GM18499 (cell line): ENCODE data around the gene GJD2.

Experiments used
- ATAC-seq: cut with Tn5 transposase; IDR thresholded peaks from one replicate; pipeline ENCODE4 v1.9.1; 2021; ENCODE audit warnings: moderate number of reproducible peaks; ENCODE audit not compliant: insufficient read depth, unreplicated experiment

GJD2 gene

DNA sequence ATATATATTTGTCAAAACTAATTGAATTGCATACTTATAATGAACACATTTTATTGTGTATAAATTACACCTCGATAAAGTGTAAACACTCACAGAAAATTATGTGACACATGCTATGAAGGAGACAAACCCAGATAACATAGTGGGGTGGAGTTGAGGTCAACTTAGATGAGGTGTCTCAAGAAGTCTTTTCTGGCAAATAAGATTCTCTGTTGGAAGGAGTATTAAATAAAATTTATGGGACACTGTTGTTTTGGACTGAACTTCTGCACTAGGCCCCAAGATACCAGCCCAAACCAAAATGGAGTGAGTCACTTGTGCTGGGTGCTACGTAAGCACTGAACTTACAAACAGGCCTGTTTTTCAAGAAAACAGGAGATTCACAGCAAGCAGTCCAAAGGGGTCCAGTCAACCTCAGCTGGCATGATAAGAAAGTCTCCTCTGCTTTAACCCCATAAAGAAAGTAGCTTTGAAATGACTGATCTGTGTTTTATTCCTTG lies 21.9 kb upstream of the GJD2 start:
- ATAC-seq, result no peak

DNA sequence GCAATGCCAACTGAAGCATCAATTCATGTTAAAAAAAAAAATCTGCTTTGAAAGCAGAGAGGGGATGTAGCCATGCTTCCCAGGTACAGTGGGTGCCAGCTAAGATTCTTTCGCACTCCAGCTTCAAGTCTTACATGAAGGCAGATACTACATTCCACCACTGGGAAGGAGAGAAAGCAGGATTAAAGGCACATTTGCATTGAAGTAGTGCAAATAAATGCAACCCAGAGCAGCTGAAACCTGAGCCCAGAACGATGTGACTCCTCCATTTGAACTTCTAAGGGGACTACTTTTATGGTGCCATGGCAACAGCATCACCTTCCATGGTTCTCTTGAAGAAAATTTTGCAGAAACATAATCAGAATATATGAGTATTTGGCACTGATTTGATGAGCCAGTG lies 19.1 kb upstream of the GJD2 start:
- ATAC-seq, result no peak

DNA sequence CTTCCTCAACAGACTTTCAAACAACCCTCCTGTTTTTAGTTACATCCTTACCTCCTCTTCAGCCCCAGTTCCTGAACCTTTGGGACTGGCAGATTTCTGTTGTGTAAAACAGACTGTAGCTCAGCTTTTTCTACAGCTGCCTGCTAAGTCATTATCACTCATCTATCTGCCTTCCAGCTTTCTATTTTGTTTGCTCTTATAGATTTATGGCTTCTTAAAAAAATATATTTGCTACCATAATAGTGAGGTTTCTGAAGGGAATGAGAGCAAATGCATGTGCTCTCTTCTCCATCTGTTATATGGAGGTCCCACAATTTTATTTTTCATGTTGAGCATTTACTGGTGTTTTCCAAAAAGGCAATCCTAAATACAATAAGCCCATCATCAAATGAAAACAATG lies 18.2 kb upstream of the GJD2 start:
- no peak for ATAC-seq

DNA sequence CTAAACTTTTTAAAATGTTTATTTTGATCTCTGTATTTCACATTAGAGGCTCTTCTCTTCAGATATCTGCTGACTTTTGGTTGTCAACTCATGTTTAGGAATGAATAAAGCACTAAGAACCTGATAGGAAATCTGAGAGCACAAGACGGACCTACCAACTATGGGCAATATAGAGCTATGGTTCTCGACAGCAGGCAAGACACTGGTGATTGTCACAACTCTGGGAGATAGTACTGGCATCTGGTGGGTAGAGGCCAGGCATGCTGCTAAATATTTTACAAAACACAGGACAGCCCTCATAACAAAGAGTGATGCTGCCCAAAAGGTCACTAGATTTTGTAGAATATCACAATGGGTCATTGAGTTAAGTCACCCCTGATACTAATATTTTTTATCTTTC lies 17.5 kb upstream of the GJD2 start:
- ATAC-seq, result no peak

DNA sequence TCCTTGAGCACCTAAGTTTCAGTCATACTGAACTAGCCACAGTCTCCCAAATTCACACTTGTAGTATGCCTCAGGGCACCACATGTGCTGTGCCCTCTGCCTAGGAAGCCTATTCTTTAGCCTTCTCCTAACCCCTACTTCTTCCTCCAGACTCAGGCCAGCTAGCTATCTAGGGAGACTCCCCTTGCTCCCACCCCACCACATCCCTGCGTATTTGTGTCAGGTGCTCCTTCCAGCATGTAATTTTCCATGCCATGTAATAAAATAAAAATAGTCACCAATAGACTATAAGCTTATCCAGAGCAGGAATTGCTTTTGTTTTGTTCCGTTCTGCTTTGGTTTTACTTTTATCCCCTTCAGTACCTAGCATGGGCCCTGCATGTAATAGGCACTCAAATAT lies 14.9 kb upstream of the GJD2 start:
- ATAC-seq, result no peak

DNA sequence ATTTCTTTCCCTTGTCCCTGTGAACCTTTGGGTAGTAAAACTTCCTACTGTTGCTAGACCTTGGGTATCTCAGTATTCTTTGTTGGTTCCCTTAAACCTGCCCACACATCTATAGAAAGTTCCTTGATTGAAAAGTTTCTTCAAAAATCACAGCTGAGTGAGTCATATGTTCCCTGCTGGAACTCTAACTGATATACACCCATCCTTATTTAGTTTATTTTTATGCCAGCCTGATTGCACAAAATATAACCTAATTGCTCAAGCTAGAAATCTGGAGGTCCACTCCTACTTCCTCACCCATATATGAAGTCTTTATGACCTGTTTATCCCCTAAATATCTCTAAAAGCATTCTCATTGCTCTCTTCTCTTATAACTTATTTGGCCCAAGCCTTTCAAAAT lies 13.7 kb upstream of the GJD2 start:
- ATAC-seq, result no peak

DNA sequence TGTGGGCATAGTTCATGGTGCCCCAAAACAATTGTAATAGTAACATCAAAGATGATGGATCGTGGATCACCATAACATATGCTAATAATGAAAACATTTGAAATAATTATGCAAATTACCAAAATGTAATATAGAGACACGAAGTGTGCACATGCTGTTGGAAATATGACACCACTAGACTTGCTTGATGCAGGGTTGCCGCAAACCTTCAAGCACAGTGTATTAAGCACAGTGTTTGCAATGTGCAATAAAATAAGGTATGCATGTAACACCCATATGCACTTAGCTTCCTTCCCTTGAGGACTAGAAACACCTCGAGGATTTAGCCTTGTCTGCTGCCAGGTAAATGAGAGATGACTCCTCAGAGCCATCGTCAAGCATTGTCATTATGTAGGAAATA lies 10.9 kb upstream of the GJD2 start:
- ATAC-seq, result no peak

DNA sequence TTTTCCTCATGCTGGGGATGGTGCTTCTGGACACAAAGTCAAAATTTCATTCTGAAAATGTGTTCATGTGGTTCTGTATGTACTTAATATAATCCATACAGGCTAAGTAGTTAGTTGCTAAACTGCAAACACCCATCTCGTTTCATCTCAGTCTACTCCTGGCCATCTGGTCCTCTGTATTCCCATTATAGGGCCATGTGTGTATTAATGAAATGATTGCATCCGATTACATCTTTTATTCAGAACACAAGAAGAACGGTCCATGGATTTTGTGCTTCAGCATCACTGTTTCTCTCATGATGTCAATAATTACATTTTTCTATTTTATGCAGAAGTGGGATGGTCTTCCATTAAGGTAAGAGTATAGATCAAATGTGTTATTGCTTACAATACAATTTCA lies 6.1 kb upstream of the GJD2 start:
- ATAC-seq, result no peak

DNA sequence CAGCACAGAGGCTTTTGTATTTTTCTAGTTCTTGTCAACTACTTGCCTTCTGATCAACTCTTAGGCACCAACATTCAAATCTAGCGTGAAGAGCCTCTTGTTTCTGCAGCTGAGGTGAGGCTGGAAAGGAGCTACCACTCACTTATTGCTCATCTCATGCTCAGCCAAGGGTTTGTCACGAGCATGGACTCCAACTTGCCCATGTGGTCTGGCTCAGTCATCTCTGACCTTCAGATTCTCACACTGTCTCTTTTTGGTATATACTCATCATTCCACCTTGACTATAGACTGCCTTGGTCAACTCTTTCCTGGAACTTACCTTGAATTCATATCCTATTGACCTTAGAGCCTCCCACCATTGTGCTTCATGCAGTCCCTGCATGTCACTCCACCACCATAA lies 5.2 kb upstream of the GJD2 start:
- no peak for ATAC-seq

DNA sequence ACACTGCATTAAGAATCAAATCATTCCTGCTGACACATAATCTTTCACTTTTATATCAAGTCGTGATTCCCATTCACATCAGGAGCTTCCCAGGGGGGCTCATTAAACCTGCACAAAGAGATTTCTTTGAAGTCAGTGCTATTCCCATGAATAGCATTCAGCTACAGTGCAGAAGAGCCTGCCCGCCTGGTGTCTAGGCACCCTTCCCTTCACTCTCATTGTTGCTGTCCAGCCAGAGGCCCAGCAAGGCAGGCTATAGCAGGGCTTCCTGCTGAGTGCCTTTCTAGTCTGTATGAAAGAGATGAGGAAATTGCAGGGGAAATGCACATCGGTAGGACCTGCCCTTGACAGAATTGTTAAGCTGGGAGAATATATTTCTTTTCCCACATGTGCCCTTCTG lies 4.5 kb upstream of the GJD2 start:
- ATAC-seq, result no peak

DNA sequence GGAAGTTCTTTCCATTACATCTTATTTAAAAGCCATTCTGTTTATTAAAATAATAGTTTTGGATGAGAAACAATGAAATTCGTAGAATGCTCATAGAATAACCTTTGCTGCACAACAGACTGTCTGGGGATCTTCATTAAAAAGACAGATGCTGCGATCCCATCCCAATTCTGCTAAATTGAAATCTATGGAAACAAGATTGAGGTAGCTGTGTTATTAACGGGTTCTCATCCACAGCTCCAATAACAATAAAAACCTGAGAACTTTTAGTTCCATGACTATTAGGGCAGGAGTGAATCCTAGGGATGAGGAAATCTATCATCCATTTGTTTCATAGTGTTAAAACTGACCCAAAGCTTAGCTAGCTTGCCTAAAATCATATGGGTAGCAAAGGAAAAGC lies 2.5 kb upstream of the GJD2 start:
- no peak for ATAC-seq

DNA sequence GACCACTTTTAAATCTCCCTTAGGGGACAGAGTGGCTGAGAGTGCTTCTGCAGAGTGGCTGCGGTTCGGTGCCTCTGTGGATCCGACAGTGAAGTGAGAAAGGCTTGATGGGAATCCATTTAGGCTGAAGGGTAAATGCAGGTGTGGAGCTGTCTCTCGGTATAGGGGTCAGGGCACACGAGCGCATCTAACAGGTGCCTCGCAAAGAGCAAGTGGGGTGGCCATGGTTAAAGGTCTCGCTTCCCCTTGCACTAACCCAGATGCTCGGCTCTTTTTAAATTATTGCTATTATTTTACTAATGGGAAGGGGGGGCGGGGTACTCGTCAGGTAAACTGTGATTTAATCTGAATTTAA lies 598 bp upstream of the GJD2 start:
- ATAC-seq, result no peak

DNA sequence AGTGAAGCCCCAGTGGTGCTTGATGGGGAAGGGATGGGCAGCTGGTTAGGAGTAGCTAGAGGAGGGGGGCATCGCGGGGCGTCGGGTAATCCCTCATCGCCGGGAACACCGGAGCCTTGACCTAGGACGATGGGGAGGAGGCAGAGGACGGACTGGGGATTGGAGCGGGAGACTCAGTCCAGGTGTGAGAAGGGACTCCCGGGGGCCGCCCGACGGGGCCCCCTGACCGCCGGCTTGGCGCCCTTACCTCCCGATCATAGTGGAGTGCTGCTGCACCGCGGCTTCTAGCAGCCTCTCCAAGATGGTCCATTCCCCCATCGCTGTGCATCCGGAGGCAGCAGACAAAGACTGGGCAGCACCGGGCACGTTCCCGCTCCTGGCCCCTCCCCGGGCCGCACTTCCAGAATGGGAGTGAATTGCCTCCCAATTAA lies 612 bp downstream of the GJD2 start:
- no peak for ATAC-seq

DNA sequence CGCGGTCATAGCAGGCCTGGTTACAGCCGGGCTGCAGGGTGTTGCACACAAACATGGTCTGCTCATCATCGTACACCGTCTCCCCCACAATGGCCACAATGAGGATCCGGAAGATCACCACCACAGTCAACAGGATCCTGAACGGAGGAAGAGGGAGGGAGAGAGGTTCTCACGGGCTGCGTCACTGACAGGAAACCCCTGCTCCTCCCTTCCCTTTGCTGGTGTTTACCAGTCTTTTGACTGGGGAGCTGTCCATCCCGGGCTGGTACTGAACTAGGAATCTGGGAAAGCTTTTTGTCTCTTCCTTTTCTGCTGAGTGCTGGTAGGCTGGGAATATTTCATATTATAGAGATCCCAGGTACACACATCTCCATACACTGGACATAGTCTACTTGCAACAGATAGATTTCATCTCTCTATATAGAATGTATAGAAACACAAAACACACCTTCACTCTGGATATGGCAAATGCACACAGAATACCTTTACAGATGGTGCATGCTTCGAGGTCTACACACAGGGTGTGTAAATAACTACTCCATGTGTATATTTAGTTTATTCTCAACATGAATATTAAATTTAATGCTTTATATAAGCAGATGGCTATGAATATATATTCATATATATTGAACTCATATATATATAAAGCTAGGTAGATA lies 1.4 kb downstream of the GJD2 start:
- ATAC-seq, result no peak

DNA sequence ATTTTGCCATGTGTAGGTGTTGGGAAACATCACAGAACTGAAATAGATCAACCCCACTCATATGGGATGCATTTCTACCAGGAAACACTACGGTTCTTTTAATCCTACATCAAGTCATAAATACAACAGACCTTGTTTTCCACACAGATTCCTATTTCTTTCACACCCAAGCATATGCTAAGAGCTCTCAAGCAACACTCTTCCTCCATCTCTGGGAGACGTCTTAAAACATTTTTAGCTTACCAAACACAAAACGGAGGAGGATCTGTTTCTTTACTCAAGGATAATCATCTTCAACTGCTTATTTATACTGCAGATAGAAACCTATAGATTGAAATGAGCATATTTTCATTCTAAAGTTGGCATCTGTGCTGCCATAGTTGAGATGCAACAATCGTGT lies 5.1 kb downstream of the GJD2 start:
- ATAC-seq, result no peak

DNA sequence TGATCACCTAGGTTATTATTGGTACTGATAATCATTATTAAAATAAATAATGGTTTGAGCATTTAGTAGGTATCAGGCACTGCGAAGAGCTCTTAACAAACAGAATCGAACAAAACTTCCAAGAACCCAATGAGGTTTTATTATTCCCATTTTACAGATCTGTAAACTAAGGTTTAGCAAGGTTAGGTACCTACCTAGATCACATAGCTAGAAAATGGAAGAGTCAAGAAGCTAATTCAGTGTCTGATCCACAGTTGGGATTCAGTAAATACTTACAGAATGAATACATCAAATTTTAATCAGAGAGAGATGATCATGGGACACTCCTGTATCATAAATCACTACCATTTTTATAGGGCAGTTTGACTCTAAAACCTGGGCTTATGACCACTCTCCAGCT lies 15.5 kb downstream of the GJD2 start:
- no peak for ATAC-seq

DNA sequence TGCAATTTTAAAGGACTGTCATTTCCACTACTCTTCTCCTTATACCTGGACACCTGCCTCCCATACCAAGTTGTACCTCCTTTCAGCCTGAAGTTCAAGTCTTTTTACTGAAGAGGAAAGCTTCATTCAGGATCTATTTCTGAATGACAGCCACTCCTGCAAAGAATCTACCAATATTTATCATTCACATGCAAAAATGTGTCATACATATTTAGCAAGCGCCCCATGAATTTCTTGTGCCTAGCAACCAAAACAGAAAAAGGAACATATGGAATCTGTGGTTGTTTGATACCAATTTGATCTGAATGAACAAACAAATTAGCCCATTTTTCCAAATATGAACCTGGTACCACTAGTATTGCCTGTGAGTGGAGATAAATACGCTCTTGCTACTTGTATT lies 16.8 kb downstream of the GJD2 start:
- no peak for ATAC-seq

DNA sequence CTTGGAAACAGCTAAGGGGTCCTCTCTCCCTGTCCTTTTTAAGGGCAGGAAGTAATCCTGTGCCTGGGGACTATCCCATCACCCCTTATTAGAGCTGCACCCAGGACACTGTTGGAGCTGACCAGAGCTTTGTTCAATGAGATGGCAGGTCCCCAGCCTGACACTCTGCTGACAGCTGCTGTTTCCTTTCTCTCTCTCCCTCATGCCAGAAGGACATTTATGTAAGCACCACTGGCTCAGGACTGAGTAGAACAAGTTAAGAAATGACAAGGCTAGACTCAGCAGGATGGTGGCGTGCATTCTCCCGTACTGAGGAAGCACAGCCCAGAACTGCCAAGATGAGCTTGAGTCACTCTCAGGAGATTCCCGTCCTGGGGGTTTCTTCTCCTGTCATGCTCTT lies 17.3 kb downstream of the GJD2 start:
- ATAC-seq, result no peak

DNA sequence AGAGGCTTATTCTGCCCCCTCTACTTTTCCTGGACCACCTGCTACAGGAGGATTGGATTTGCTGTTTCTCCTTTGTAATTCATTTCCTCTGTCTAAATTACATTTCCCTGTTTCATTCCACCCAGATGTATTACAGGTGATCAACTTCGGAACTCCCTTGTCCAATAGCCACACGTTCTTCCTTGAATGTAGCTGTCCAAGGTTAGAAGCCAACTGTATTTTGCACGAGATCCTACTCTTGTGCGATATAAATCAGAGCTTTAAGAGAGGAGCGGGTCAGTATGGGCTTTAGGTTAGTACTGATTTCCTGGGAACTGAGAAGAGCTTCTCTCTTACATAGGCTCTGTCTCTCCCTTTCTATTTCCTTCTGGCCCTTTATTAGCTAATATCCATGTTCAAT lies 20.5 kb downstream of the GJD2 start:
- ATAC-seq, result no peak

DNA sequence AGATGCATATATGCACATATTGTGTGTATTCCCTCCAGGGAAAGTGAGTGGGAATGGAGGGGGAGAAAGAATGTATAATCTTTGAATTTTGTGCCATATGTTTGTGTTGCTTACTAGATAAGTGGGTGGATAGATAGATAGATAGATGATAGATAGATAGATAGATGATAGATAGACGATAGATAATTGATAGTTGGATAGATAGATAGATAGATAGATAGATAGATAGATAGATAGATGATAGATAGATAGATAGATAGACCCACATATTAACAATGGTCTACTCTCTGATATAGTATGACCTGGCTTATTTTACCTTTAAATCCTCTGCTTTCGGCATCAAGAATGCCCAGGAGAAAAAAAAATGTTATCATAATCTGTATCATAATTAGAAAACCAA lies 21.2 kb downstream of the GJD2 start:
- ATAC-seq, result no peak

DNA sequence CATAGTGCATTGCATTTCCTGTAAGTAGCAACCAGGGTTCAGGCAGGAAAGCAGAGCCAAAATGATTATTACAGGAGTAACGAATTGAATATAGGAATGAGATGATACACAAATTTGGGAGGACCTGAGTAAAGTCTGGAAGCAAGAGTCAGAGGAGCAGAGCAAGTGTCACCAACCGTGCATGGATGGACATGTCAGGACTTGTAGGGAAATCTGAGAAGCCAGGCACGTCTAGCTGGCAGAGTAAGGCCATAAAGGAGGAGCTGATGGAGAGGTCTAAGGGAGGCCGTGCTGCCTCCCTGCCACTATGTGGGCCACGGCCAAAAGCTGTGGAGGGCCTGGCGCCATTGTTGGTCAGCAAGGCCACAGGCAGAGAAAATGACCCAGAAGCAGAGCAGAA lies 22.4 kb downstream of the GJD2 start:
- ATAC-seq, result no peak

DNA sequence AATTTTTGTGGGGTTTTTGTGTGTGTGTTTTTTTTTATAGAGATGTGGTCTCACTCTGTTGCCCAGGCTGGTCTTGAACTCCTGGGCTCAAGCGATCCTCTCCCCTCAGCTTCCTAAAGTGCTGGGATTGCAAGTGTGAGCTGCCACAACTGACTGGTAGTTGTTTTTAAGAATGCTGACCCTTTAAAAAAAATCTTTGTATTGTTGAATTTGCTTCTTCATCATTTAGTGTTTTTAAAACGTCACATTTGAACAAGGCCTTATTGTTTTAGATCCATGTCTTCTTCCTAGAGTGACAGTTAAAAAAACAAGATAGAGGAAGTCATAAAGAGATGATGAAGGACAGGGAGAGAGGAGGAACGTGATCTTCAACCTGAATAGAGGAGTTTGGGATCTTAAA lies 24.1 kb downstream of the GJD2 start:
- no peak for ATAC-seq

DNA sequence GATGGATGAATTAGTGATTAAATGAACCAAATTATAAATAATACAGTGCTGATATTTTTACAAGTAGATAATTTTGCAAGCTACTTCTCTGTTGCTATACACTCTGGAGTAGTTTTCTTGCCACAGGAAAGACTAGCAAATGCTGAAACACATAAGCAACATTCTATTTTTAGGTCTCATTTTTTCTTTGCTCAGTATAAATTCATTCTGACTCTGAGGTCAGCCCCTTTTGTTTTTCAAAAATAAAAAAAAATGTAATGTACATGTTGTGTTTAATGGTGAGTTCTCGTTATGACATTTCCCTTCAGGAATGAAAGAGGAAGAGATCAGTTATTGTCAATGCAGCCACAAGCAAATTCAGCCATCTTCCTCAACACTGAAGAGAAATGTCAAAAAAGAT lies 24.9 kb downstream of the GJD2 start:
- no peak for ATAC-seq
